Skeletal muscle cell (primary cell): ENCODE data around the gene SCGB1C2.
"Not testable (repeated sequence)": the region's sequence is repeated elsewhere in the genome, so short reads cannot be mapped to it uniquely, and the experiment has no call there.

Experiments used
- DNase-seq: peaks from one replicate; pipeline ENCODE4 v3.0.0-alpha.2; 2010; ENCODE audit warnings: low read depth
- H3K4me3 ChIP-seq: 2 replicates; pipeline ENCODE4 v1.5.1; 2011; ENCODE audit warnings: low read depth, mild to moderate bottlenecking, control low read depth, low read length, moderate library complexity

SCGB1C2 gene

DNA sequence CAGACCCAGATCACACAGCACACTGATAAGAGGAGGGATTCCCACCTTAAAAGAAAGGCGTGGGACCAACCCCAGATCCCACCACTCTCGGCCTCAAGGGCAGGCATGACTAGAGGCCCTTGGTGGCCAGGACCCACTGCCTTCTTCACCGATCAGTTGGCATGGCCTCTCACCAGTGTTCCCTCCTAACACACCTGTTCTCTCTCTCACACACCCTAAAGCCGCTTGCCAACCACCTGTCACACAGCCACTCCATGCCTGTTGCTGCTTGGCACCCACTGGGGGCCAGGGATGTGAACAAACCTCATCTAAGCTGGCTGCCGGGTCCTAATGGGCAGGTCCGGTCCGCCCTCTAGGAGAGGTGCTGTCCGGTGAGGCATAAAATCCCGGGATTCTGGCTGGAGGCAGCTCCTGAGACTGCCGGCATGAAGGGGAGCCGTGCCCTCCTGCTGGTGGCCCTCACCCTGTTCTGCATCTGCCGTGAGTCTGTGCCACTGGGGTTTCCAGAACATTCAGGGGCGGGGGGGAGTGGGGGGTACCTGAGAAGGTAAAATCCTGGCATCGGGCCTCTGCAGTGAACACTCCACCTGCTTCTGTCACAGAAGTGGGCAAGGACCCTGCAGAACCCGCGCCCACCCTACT lies at the start of gene SCGB1C2:
Gene SCGB1C2, plus strand, starts transcription at position 404 of the 642 bp plus-strand sequence. Its CDS starts 22 bp downstream, at position 426.
- not testable (repeated sequence) for H3K4me3 ChIP-seq, DNase-seq

DNA sequence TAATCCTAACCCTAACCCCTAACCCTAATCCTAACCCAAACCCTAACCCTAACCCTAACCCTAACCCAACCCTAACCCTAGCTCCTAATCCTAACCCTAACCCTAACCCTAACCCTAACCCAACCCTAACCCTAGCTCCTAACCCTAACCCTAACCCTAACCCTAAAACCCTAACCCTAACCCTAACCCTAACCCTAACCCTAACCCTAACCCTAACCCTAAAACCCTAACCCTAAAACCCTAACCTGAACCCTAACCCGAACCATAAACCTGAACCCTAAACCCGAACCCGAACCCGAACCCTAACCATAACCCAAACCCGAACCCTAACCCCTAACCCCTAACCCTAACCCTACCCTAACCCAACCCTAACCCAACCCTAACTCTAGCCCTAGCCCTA lies 24.3 kb upstream of the SCGB1C2 start:
- not testable (repeated sequence) for H3K4me3 ChIP-seq, DNase-seq

DNA sequence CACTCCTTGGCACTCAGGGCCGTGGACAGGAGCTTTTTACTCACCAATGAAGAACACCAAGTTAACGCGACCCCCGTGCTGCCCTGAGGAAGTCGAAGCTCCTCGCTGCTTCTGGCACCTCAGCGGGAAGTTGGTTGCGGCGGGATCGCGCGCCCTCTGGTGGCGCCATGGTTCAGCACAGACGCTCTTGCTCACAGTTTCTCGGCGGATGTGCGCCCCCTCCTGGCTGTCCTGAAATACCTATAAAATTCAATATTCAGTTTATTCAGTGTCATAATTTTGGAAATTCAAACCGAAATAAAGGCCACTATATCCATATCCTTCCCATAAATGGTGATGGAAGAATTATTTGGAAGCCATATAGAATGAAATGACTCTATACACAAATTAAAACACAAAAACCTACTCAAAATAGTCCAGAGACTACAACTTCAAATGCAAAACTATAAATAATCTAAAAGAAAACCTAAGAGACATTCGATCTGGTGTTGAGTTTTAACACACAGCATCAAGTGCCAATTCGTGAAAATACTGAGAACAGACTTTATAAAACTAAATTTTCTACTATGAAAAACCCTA lies 18.9 kb upstream of the SCGB1C2 start:
- not testable (repeated sequence) for H3K4me3 ChIP-seq, DNase-seq

DNA sequence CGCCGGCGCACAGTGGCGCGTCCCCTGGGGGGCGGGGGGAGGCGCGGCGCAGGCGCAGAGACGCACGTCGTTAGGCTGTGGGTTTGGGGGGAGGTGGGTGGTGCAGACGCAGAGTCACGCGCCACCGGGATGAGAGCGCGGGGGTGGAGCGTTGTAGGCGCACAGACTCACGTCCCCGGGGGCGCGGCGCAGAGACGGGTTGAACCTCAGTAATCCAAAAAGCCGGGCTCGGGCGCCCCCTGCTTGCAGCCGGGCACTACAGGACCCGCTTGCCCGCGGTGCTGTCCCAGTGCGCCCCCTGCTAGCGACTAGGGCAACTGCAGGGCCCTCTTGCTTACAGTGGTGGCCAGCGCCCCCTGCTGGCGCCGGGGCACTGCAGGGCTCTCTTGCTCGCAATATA lies 3.4 kb upstream of the SCGB1C2 start:
- not testable (repeated sequence) for DNase-seq, H3K4me3 ChIP-seq

DNA sequence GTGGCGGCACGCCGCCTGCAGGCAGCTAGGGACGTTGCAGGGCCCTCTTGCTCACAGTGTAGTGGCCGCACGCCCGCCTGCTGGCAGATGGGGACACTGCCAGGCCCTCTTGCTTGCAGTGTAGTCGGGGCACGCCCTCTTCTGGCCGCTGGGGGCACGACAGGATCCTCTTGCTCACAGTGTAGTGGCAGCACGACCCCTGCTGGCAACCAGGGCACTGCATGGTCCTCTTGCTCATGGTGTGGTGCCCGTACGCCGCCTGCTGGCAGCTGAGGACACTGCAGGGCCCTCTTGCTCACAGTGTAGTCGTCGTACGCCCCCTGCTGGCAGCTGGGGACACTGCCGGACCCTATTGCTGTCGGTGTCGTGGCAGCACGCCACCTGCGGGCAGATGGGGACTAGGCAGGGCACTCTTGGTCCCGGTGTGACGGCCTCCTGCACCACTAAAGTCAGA lies 3.0 kb upstream of the SCGB1C2 start:
- not testable (repeated sequence) for DNase-seq

DNA sequence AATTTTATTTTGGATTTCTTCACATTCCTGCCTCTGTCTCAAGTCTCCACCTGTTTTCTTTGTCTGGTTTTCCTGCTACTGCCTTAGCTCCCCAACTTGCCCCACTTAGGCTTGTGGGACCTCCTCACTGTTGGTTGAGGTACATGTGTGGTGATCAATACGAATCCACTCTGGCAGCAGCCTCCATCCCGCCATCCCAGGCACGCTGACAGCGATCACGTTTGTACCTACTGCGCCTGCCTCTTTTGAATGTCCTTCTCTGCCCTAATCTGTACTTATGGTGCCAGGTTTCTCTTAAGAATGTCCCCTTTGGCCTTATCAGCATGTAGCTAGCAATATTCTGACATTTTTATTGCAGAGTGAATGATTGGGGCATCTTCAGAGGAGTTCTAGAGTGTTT lies 2.3 kb upstream of the SCGB1C2 start:
- DNase-seq, H3K4me3 ChIP-seq: not testable (repeated sequence)

More for the DNA sequence above, 3.0 kb upstream of the SCGB1C2 start:
- not testable (repeated sequence) for H3K4me3 ChIP-seq

DNA sequence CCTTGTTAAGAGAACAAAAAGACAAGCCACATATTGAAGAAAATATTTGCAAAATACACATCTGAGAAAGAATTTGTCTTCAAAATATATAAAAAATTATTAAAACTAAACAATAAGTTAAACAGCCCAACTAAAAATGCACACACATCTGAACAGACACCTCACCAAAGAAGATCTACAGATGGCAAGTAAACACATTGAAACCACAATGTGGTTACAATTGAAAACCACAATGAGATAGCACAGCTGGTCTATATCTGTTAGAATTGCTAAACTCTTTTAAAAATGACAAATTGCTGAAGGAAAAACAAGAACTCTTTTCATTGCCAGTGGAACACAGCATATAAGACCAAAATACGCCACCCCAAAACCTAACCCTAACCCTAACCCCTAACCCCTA lies 1.5 kb upstream of the SCGB1C2 start:
- DNase-seq, H3K4me3 ChIP-seq: not testable (repeated sequence)

DNA sequence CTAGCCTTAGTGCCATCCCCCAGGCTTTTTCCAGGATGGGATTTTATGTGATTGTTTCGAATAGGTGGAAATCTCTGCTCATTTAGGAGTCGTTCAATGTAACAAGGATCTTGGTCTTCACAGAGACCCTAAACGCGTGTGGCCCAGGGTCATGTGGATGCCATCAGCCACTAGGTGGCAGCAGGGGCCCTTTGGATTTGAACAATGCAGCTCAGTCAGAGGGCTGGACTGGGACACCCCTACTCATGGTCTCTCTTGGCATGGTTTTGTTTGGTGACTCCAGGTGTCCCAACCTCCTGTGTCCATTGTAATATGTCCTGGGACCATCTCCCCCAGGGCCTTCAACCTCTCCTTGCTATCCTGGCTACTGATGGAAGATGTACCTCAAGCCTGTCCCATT lies 838 bp upstream of the SCGB1C2 start:
- DNase-seq, H3K4me3 ChIP-seq: not testable (repeated sequence)

DNA sequence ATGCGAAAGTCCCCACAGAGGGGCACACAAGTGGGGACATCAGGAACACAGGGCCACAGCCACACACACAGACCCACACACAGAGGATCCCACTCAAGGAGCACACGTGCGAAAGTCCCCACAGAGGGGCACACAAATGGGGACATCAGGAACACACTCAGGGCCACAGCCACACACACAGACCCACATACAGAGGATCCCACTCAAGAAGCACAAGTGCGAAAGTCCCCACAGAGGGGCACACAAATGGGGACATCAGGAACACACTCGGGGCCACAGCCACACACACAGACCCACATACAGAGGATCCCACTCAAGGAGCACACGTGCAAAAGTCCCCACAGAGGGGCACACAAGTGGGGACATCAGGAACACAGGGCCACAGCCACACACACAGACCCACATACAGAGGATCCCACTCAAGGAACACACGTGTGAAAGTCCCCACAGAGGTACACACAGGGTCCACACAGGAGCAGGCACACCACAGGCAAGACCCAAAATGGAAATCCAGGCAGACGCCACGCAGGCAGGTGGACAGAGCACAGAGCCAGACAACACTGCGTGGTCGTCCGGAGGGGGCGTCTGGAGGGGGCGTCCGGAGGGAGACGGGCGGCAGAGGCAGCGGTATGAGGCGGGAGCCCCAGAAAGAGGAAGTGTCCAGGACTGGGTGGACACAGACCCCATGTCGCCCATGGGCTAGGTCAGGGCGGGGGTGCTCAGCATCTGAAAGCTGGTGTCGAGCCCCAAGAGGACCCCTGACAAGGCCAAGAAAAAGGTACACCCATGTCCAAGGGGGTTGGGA lies 2.2 kb downstream of the SCGB1C2 start:
- not testable (repeated sequence) for H3K4me3 ChIP-seq, DNase-seq

DNA sequence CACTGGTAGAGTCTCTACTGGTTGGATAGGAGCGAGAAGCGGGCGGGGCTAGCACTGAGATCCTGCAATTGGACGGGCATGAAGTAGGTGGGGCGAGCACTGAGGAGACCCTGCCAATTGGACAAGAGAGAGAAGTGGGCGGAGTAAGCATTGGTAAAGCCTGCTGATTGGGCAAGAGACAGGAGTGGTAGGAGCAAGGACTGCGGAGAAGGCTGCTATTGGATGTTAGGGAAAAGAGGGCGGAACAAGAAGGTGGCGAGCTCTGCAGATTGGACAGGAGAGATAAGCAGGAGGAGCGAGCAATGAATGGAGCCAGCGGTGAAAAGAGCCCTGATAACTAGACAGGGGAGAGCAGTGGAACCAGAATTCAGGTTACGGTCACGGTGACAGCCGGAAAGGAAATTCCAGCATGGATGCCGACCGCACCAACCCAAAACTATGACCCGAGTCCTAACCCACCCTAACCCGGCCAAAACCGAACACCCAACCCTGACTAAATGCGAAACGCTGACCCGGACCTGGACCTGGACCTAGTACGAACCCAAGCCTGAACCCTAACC lies 4.8 kb downstream of the SCGB1C2 start:
- H3K4me3 ChIP-seq = no peak overlapping the region
- DNase-seq = no peak

DNA sequence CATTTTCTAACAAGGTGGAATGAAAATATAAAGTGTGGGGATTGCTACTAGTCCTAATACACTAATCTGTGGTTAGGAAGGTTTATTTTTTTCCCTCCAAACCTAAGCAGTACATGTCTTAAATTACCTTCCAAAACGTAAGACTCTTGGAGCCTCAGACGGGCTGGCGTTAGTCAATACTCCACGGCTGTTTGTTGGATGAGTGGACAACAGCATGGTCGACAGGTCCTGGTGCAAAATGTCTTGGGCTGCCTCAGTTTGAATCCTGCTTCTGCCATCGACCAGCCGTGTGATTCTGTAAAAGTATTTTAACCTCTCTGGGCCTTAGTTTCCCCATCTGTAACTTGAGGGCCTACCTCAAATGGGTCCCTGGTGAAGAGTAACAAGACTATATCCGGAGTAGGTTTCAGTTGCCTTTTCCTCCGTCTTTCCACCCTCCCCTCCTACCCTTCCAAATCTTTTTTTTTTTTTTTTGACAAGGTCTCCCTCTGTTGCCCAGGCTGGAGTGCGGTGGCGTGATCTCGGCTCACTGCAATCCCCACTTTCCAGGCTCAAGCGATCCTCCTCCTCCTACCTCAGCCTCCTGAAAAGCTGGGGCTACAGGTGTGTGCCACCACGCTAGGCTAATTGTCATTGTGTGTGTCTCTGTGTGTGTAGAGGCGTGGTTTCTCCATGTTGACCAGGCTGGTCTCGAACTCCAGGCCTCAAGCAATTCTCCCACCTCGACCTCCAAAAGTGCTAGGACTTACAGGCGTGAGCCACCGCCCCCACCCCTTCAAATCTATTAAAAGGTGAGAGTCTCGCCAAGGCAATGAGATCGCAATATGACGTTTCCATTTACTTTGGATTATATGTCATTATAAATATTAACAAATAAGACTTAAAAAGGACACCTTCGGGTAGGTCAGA lies 5.8 kb downstream of the SCGB1C2 start:
- no peak overlapping the region for H3K4me3 ChIP-seq
- no peak for DNase-seq

DNA sequence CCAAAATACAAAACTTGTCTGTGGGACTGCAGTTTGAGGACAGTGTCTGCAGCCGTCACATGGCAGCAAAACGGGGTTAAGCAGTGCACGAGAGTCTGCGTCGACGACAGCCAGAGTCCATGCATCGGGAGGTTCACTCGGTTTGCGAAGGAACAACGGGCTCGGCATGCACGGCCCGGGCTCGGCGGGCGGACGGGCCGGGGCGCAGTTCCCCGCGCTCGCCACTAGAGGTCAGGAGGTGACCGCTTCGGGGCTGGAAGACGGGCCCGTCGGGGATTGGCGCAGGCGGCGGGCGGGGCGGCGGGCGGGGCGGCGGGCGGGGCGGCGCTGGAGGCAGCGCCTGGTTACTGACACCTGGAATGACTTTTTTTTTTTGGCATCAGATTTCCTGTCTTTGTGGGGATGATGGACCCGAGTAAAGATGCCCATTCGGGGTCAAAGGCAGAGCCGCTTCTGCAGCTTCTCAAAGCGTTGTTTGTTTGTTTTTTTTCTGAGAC lies 6.5 kb downstream of the SCGB1C2 start:
- no peak overlapping the region for H3K4me3 ChIP-seq
- DNase-seq = peak; percentile 2

DNA sequence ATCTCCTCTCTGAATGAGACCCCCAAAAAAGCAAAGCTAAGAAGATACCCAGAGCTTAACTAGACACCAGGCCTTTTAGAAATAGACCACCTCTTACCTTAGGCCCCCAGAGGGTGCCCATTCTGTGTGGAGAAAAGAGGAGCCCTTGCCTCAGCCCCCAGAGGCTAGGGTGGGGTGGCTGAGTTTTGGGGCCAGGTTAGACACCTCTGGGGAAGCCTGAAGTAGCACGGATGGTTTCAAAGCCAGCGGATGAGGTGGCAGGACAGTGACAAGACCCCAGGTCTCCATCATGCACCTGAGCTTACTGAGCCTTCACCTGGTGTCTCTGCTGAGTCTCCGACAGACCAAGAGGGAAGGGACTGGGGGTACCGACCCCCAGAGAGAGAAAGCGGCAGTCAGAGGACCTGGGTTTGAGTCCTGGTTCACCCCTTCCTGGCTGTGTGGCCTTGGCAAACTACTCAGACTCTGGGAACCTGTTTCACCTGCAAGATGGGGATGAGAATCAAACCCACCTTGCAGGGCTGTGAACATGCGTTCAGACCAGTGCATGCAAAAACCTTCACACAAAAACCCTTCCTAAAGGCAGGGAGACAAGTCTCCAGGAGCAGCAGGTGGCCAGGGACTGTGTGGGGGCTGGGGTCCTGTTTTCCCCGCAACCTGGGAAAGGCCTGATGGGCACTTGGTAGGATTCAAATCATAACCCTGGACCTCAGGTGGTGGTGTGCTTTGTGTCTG lies 7.7 kb downstream of the SCGB1C2 start:
- DNase-seq = no peak
- no peak overlapping the region for H3K4me3 ChIP-seq

DNA sequence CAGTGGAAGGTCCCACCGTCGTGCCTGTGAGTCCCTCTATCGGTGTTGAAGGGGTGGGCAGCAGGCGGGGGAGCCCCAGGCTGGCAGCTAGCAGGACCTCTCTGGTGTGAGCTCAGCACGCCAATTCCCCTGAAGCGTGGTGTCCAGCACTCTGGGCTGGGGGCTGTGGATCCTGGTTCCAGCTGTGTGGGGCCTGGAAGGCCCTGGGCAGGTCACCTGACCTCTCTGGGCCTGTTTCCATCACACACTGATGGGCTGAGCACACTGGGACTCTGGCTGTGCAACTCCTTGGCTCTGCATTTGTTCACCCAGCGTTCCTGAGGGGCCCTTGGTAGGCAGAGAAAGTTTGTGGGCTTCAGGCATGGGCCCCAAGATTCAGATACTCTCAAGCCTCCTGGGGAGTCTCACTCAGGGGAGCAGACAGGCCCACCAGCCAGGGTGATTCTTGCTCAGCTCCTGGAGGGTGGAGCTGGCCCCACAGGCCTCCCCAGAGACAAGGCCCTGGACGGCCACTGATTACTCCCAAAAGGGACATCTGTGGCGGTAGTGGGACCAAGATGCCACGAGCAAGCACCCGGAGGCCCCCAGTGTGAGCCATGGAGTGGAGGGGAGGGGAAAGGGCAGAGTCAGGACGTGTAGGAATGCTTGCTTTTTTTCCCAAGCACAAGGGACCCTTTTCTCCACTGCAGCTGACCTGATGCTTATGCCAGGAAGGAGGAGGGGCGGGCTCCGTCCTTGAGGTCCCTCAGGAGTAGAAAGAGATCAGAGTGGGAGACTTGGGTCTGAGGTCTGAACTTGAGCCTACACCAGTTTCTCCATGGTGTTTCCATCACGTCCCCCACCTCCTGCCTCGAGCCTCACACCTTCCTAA lies 8.5 kb downstream of the SCGB1C2 start:
- DNase-seq = no peak
- no peak overlapping the region for H3K4me3 ChIP-seq

DNA sequence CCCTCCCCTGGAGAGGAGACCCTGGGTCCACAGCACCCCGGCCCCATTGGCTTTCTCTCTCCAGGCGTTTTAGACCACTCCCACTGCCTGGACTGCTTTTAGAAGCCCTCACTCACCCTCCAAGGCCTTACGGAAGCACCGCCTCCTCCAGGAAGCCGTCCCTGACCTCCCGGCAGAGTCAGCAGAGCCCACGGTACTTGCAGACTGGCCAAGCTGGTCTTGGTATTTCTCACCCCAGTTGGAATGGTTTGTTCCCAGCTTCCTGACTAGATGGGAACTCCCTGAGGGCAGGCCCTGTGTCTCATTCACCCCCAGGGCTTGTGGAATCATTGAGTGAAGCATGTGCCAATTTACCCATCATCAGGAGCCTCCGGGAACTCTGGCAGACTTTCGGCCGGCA lies 9.2 kb downstream of the SCGB1C2 start:
- no peak overlapping the region for H3K4me3 ChIP-seq
- no peak for DNase-seq

DNA sequence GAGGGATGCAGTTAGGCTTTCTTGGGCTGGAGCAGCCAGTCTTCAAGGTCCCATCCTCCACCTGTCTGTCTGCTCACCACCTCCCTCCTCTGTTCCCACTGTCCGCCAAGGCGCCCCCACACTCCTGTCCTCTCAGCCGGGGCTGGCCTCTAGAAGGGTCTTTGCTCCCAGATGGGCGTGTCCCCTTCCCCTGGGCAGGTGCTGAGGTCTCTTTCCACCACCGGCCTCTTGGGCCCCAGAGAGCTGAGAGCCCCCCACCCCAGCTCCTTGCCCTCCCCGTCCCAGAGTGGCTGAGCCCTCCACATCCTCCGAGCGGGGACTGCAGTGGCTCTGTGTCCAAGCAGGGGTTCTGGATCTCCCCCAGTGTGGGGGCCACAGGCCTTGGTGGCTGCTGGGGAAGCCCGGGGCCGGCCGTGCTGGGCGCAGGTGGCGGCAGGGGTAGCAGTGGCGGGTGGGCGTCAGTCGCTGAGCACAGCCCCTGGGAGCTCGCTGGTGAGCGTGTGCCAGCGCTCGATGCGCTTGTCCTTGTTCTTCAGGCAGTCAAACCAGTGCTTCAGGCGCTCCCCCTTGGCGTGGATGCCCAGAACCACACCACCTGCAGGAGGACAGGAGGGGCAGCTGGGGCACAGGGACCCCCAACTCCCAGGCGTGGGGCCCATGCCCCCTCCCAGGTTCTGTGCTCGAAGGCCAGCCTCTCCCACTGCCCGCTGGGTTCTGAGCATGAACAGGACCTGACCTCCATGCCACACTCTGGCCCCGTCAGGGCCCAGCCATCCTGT lies 9.8 kb downstream of the SCGB1C2 start:
- no peak for DNase-seq

More for the DNA sequence above, 9.8 kb downstream of the SCGB1C2 start:
- no peak overlapping the region for H3K4me3 ChIP-seq
